Loucy (cell line): ENCODE measurements around the gene PAFAH2.

Experiments
- EZH2phosphoT487 ChIP-seq: fragments of 200-600 bp; IDR thresholded peaks from 2 replicates; pipeline ENCODE4 v1.6.1; 2018; ENCODE audit warnings: antibody characterized with exemption, mild to moderate bottlenecking, moderate library complexity, borderline replicate concordance
- TF ChIP-seq, protein P1 (sequence below): fragments of 200-600 bp; sonication (generic); conservative IDR thresholded peaks from 2 replicates; pipeline ENCODE4 v1.5.1; 2014; ENCODE audit warnings: mild to moderate bottlenecking, antibody characterized with exemption, low read length

- TF ChIP-seq, protein P1, sequence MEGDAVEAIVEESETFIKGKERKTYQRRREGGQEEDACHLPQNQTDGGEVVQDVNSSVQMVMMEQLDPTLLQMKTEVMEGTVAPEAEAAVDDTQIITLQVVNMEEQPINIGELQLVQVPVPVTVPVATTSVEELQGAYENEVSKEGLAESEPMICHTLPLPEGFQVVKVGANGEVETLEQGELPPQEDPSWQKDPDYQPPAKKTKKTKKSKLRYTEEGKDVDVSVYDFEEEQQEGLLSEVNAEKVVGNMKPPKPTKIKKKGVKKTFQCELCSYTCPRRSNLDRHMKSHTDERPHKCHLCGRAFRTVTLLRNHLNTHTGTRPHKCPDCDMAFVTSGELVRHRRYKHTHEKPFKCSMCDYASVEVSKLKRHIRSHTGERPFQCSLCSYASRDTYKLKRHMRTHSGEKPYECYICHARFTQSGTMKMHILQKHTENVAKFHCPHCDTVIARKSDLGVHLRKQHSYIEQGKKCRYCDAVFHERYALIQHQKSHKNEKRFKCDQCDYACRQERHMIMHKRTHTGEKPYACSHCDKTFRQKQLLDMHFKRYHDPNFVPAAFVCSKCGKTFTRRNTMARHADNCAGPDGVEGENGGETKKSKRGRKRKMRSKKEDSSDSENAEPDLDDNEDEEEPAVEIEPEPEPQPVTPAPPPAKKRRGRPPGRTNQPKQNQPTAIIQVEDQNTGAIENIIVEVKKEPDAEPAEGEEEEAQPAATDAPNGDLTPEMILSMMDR: no peak
- no peak for TF ChIP-seq EZH2phosphoT487
Observed at GRCh38 chr1:26020941-26021646, 23.2 kb upstream of the PAFAH2 start.
